PC-3 (cell line): ENCODE measurements around the gene PIGQ.

Experiments used
- CTCF ChIP-seq: fragments of 300-600 bp; sonication (generic); conservative IDR thresholded peaks from 2 replicates; pipeline ENCODE4 v1.5.1; 2017; ENCODE audit warnings: antibody characterized with exemption, low read depth, mild to moderate bottlenecking, low read length
- EZH2 ChIP-seq: fragments of 300-600 bp; sonication (generic); IDR thresholded peaks from one replicate; pipeline ENCODE4 v1.6.1; 2017; ENCODE audit warnings: antibody characterized with exemption, mild to moderate bottlenecking, low read length; ENCODE audit not compliant: unreplicated experiment
- EZH2phosphoT487 ChIP-seq: fragments of 300-600 bp; sonication (generic); IDR thresholded peaks from 2 replicates; pipeline ENCODE4 v1.6.1; 2018; ENCODE audit warnings: mild to moderate bottlenecking, antibody characterized with exemption, low read length, borderline replicate concordance

- TF ChIP-seq CTCF: no peak
- TF ChIP-seq EZH2: no peak
- no peak for TF ChIP-seq EZH2phosphoT487
These were observed 26.9 kb downstream of the PIGQ start for GRCh38 chr16:596736-597060.
